Transverse colon (tissue), 4 donors: ENCODE data around the gene LMBR1. TPM values are rescaled to one million over a fixed set of nuclear protein-coding genes. Genes with fewer than 3 reads are reported as not detected.
A peak's percentile ranks its signal among the peaks of the same experiment; 100 is the strongest.

Experiments
- DNase-seq: peaks from one replicate; pipeline ENCODE4 v3.0.0-alpha.2; 2019
- H3K27ac ChIP-seq, 4 donors: fragments of 200-600 bp; sonication (generic); 2 replicates each; pipeline ENCODE4 v1.5.1; 2016 to 2018; ENCODE audit warnings: inconsistent platforms in 4 of 4
- H3K27me3 ChIP-seq: fragments of 200-600 bp; sonication (generic); 2 replicates; pipeline ENCODE4 v1.5.1; 2017; ENCODE audit warnings: inconsistent platforms
- H3K36me3 ChIP-seq, 4 donors: fragments of 200-600 bp; sonication (generic); 2 replicates each; pipeline ENCODE4 v1.5.1; 2017 to 2019; ENCODE audit warnings: inconsistent platforms in 4 of 4
- H3K4me1 ChIP-seq, 4 donors: fragments of 200-600 bp; sonication (generic); 2 replicates each; pipeline ENCODE4 v1.5.1; 2017 to 2020; ENCODE audit warnings: inconsistent platforms in 4 of 4
- H3K4me3 ChIP-seq, 4 donors: fragments of 200-600 bp; sonication (generic); 1 replicate in 1 of 4; 2 replicates in 3 of 4; pipeline versions ENCODE4 v1.5.1 to v1.6.1; 2017 to 2019; ENCODE audit warnings: inconsistent platforms in 4 of 4
- H3K9me3 ChIP-seq, 2 donors: fragments of 200-600 bp; sonication (generic); 2 replicates each; pipeline ENCODE4 v1.5.1; 2017 to 2019; ENCODE audit warnings: inconsistent platforms in 2 of 2
- CTCF ChIP-seq, 5 experiments: fragments of 200-600 bp in 3 of 5; fragments of 450-650 bp in 2 of 5; sonication (generic) in 3 of 5; IDR thresholded peaks; 1 replicate in 2 of 5; 2 replicates in 3 of 5; pipeline ENCODE4 v1.5.1; 2016 to 2017; ENCODE audit warnings: antibody characterized with exemption in 5 of 5, inconsistent platforms in 3 of 5, mild to moderate bottlenecking in 2 of 5, moderate library complexity in 1 of 5
- EP300 ChIP-seq: sonication (generic); formaldehyde crosslinking; IDR thresholded peaks from one replicate; pipeline ENCODE4 v1.6.1; 2017; ENCODE audit warnings: antibody characterized with exemption, low read depth
- POLR2A ChIP-seq: fragments of 450-650 bp; IDR thresholded peaks from one replicate; pipeline ENCODE4 v1.6.1; 2016; ENCODE audit warnings: antibody characterized with exemption, mild to moderate bottlenecking, moderate library complexity
- POLR2AphosphoS5 ChIP-seq, 3 donors: sonication (generic); formaldehyde crosslinking; IDR thresholded peaks; one replicate each; pipeline ENCODE4 v1.6.1; 2016; ENCODE audit warnings: antibody characterized with exemption in 3 of 3
- WGBS, 2 donors: methylation state at CpG; one replicate each; pipeline ENCODE4 v1.1.5; 2018; ENCODE audit warnings: low coverage in 1 of 2; 5-methylcytosine and 5-hydroxymethylcytosine counted together
- in situ Hi-C, 4 donors: fragments of 200-750 bp; cut with MboI; loops; one replicate each; pipeline versions ENCODE4 v1.15.0 to v1.15.1; 2017; ENCODE audit warnings: low sequenced_read_pairs in 3 of 4, low pct_ligation_motif_present in 1 of 4, low pct_unique_long_range_greater_than_20kb in 1 of 4
- intact Hi-C: fragments of 100-400 bp; cut with DNase I; formaldehyde crosslinking; loops from one replicate; pipeline ENCODE4 v1.15.1; 2023; ENCODE audit warnings: low total_unique reads
- total RNA-seq, 4 donors: library from RNA; depleted of rRNA; stranded (reverse); fragments of >200 nt; gene quantifications; one replicate each; pipeline ENCODE4 v1.1.0, GENCODE V29; 2016

The LMBR1 gene
- total RNA-seq, 4 donors from 2014 or later, result 16.7 to 78.1 (median 67.4) TPM

DNA sequence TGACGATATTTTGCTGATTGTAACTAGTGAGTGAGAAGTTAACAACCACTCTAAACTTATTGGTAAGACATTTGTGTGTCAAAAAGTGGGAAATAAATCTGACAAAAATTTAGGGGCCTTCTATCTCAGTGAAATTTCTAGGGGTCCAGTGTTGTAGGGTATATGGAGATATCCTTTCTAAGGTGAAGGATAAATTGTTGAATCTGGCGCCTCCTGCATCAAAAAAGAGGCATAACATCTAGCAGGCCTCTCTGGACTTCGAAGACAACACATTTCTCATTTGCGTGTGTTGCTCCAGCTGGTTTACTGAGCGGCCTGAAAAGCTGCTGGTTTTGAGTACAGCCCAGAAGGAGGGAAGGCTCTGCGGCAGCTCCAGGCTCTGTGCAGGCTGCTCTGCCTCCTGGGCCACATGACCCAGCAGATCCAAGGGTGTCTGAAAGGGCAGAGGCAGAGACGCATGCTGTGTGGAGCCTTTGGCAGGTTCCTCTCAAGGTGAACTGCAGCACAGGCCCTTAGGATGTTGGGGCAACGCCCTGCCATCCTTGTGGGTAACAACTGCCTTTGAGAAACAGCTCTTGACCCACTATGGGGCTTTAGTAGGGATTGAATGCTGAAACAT lies 72.4 kb downstream of the LMBR1 start:
- in situ Hi-C loops (loop anchor here in 2 of 4 donors (25.0 kb wide), 2 partner anchors 1008 to 1033 kb away; partner anchors contain the start of gene SHH (in 1 of the 2)), intact Hi-C loops (no loop called here)
- Histone ChIP-seq H3K4me3 (no peak overlapping the region), H3K9me3 (no peaks in the 10 kb centered on the region), H3K27ac (no peak overlapping the region), H3K4me1 (no peaks in the 10 kb centered on the region), H3K27me3 (no peaks in the 10 kb centered on the region), H3K36me3 (peaks cover 0 to 3% (median 0%) of the 10 kb centered on the region in 4 donors)
- WGBS, 2 donors, result 92 to 100% methylated on average over 2 to 8 of the region's 8 CpGs
- DNase-seq, result no peak
- TF ChIP-seq EP300 (no peak), CTCF (IDR thresholded peaks at IDR 0.05) (no peak), POLR2A (no peak), POLR2AphosphoS5 (IDR thresholded peaks at IDR 0.05) (no peak)

GRCh38 chr7:156819733-156820295 lies 73.2 kb downstream of the LMBR1 start:
- intact Hi-C loops (no loop called here), in situ Hi-C loops (loop anchor here in 2 of 4 donors (25.0 kb wide), 2 partner anchors 1008 to 1033 kb away; partner anchors contain the start of gene SHH (in 1 of the 2))

DNA sequence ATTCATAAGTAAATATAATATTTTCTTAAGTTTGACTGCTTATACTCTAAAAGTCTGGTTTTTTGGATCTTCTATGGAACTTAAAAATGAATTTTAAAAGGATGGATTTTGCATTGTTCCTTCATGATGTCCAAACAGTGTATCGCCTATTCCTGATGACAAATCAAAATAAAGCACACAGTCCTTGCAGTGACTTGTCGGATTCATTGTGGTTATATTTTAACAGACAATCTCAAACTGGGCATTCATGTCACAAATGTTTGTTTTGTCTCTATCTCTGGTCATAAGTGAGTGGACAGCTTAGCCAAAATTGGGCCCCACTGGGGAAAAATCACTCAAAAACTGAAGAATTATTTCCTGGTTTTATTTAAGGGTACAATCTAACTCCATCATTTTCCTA lies 74.8 kb downstream of the LMBR1 start:
- Histone ChIP-seq H3K9me3 (no peaks in the 10 kb centered on the region), H3K36me3 (peaks cover 0 to 4% (median 0%) of the 10 kb centered on the region in 4 donors), H3K4me3 (no peak overlapping the region), H3K4me1 (no peaks in the 10 kb centered on the region), H3K27me3 (no peaks in the 10 kb centered on the region), H3K27ac (no peak overlapping the region)
- in situ Hi-C loops (loop anchor here in 2 of 4 donors (25.0 kb wide), 2 partner anchors 1006 to 1031 kb away; partner anchors contain the start of gene SHH (in 1 of the 2)), intact Hi-C loops (no loop called here)
- no peak for TF ChIP-seq CTCF (IDR thresholded peaks at IDR 0.05)
- TF ChIP-seq POLR2A, result no peak
- TF ChIP-seq EP300, result no peak
- TF ChIP-seq POLR2AphosphoS5 (IDR thresholded peaks at IDR 0.05), result no peak
- WGBS, 2 donors, result 74 to 78% methylated on average over 2 of the region's 2 CpGs
- no peak for DNase-seq

More at GRCh38 chr7:156819733-156820295, 73.2 kb downstream of the LMBR1 start:
- no peak for TF ChIP-seq CTCF (IDR thresholded peaks at IDR 0.05)
- TF ChIP-seq EP300, result no peak
- TF ChIP-seq POLR2A, result no peak
- TF ChIP-seq POLR2AphosphoS5 (IDR thresholded peaks at IDR 0.05), result no peak
- no peak overlapping the region for H3K27ac ChIP-seq
- WGBS, 2 donors, result 91% methylated on average over 5 of the region's 5 CpGs; no CpG with 5 or more reads in 1 of the 2 donors
- DNase-seq, result no peak
- no peaks in the 10 kb centered on the region for H3K4me1 ChIP-seq
- H3K27me3 ChIP-seq, result no peaks in the 10 kb centered on the region
- no peak overlapping the region for H3K4me3 ChIP-seq
- no peaks in the 10 kb centered on the region for H3K9me3 ChIP-seq
- H3K36me3 ChIP-seq, result no peaks in the 10 kb centered on the region

DNA sequence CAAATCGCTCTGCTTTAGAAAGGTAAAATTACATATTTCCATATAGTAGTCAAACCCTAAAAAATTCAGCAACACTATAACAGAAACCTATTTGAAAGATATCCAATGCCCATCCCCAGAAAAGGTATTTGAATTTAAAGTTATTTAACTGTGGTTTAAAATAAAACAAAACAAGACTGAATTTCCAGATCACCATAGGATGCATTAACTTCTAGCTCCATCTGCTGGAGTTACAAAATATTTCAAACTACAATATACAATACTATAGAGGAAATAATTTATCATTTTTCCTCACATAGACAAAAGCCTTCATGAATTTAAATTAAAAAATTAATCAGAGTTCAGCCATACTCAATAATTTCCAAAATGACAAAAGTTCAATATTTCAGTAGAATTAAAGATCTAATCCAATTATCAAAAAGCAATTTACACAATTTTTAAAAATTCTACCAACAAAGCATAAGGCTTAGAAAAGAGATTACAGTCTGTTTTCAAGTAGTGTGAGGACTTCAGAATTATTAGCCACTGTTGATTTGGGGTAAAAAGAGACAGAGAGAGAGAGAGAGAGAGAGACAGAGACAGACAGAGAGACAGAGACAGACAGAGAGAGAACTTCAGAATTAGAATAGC lies 75.9 kb downstream of the LMBR1 start:
- intact Hi-C loops, result no loop called here
- TF ChIP-seq CTCF (IDR thresholded peaks at IDR 0.05) (peak in 3 of 5 experiments; percentile 24 to 28 (median 26)), EP300 (no peak)
- no peak overlapping the region for H3K4me3 ChIP-seq
- peaks cover 0 to 4% (median 0%) of the 10 kb centered on the region in 4 donors for H3K36me3 ChIP-seq
- no peaks in the 10 kb centered on the region for H3K27me3 ChIP-seq
- no peaks in the 10 kb centered on the region for H3K9me3 ChIP-seq
- H3K4me1 ChIP-seq, result no peaks in the 10 kb centered on the region
- no peak for DNase-seq
- H3K27ac ChIP-seq, result no peak overlapping the region
- 94 to 98% methylated on average over 1 of the region's 1 CpG for WGBS, 2 donors
- in situ Hi-C loops, result loop anchor here in 2 of 4 donors (25.0 kb wide), 2 partner anchors 1005 to 1030 kb away; partner anchors contain the start of gene SHH (in 1 of the 2)
